GM18873 (cell line): ENCODE results near the gene MECR.

Experiments
- ATAC-seq: cut with Tn5 transposase; IDR thresholded peaks from one replicate; pipeline ENCODE4 v1.9.1; 2021; ENCODE audit warnings: mild to moderate bottlenecking, moderate library complexity, moderate number of reproducible peaks; ENCODE audit not compliant: unreplicated experiment, low FRiP score

The MECR gene

DNA sequence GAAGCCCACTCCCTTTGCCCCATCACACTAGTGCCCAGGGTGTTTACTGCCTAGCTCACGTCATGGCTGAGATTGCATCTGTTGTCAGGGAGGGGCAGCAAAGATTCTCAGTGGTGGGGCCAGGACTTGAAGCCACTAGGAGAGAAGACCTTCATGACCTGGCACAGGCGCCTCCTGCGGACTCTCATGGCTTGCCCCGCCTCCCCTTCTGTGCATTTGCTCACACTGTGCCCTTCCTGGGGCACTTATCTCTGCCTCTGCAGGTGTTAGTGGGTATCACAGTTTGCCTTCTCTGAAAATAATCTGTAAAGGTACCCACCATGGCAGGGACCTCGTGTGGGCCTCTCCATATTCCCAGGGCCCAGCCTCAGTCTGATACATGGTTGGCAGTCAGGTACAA is 25.7 kb upstream of the MECR start:
- no peak for ATAC-seq

GRCh38 chr1:29255134-29255666 is 24.5 kb upstream of the MECR start:
- no peak for ATAC-seq

DNA sequence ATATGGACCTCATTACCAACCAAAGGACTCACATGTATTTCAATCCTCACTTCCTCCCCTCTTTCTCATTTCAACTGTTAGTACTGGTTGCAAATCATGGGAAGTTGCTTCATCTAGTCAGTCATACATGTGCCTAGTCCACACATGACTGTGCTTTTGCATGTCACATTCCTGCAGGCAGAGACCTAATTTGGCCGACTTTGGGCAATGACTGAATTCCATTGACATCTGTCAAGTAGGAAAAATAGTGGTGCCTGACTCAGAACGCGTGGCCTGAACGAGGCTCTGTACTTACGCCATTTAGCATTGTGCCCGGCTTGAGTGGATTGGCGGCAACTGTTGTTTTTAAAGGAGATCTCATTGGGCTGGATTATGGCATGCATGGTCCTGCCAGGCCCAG is 23.6 kb upstream of the MECR start:
- ATAC-seq: no peak

DNA sequence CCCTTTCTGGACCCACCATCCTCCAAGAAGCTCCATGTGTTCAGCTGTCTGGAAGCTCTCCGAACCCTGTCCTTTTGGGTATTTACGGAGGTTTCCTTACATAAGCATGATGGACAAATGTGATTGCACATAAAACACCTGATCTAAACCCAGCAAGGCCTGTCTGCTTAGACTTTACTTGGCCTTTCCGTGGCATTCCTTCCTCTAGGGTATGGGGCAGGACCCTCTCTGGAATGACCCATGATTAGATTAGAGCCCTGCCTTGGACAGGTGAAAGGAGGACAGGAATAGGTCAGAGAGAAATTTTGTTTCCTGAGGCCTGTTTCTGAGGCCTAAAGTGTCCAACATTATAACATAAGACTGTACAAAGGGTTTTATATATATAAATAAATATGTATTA is 22.4 kb upstream of the MECR start:
- ATAC-seq: no peak

GRCh38 chr1:29251164-29252124 is 20.7 kb upstream of the MECR start:
- ATAC-seq: no peak

- ATAC-seq: no peak
These were observed 19.3 kb upstream of the MECR start for GRCh38 chr1:29249951-29250581.

- no peak for ATAC-seq
These were observed 18.5 kb upstream of the MECR start for GRCh38 chr1:29249170-29249691.

DNA sequence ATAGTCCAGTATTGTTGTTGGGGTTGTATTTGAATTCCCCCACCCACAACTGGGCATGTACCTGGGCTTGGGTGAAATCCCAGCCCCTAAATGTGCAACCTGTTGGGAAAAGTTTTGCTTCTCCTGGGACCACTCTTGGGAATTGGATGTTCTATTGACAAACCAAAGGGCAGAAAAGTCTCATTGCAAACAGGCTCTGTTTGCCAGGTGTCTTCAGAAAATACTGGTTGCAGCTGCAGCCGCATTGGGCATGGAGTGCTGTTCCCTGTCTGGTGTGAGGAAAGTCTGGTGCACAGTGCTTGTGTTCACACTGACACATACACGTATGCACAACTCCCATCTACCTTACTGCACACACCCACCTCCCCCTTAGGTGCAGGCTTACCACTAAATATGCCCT is 17.7 kb upstream of the MECR start:
- ATAC-seq: no peak

DNA sequence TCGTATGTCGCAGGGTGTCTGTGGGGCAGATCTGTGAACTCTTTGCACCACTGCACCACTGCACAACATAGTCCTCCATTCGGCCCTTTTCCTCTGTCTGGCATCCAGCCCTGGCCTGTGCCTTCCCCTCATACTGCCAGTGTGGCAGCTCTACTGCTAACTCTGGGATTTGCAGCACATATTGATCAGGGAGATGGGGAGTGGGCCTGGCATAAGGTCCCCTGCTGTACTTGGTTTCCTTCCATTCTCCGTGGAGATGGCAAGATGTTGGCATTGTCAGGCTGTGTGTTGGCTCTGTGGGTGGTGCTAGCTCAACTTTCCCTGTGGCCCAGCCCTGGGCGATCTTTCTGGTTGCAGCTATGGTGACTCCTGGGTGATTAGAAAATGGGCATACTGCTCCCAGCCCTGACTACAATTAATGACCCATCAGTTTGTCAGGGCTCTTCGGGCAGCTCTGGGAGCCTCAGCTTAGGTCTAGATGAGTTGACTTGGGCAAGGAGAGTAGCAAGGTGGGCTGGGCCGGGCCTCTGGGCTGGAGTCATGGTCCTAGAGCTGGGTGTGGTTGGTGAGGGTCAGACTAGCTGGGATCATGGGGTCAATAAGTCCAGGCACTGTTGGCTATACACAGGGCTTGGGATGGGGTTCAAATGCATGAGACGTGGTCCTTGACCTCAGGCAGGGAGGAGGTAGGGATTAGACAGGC is 17.0 kb upstream of the MECR start:
- ATAC-seq: no peak

- ATAC-seq: no peak
These were observed 16.3 kb upstream of the MECR start for GRCh38 chr1:29247044-29247443.

DNA sequence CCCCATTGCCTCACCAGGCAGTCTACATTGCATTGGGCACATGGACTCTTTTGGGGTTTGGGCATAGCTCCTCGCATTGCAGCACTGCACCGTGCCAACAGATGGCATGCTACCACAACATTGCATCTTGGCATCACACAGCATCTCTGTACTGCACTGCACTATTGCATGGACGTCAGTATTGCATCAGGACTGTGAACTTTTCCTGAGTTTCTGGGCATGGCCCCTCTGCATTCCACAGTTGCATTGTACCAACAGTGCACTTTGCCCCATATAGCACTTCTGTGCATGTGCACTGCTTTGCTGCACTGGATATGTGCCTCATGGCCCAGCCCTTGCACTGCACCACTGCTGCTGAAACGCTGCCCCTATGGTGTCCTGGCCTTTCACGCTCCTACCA is 15.1 kb upstream of the MECR start:
- ATAC-seq: no peak

- no peak for ATAC-seq
These were observed 14.5 kb upstream of the MECR start for GRCh38 chr1:29245261-29245660.

DNA sequence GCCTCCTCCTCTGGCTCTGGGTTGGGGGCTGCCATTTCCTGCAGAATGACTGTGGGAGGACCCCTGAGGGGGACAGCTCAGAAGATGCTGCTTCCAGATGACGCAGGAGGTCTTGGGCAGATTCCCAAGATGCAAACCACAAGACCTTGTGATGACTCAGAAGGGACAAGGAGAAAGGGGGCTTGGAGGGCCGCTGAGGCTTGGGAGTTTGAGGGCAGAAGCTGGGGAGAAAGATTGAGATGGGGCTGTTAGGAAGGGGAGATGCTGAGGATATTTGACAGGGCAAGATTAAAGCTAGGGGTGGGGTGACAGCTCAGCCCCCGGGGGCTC is 13.1 kb upstream of the MECR start:
- ATAC-seq: no peak

GRCh38 chr1:29243023-29243870 is 12.5 kb upstream of the MECR start:
- no peak for ATAC-seq

DNA sequence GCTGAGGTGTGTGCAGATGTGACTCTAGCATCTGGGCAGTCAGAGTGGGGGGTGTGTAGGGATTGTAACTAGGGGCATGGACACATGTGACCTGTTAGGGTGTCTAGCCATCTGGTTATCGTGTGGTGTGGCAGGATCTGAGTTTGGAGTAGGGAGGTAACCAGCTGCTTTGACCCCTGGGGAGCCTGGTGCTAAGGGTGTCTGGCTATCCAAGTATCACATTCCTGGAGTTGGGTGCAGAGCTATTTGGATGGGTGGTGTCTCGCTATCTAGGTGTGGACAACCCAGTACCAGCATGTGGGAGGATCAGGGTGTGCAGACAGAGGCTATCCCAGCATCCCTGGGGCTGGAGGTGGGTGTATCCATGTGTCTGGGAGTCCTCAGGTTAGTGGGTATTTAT is 10.3 kb upstream of the MECR start:
- no peak for ATAC-seq

DNA sequence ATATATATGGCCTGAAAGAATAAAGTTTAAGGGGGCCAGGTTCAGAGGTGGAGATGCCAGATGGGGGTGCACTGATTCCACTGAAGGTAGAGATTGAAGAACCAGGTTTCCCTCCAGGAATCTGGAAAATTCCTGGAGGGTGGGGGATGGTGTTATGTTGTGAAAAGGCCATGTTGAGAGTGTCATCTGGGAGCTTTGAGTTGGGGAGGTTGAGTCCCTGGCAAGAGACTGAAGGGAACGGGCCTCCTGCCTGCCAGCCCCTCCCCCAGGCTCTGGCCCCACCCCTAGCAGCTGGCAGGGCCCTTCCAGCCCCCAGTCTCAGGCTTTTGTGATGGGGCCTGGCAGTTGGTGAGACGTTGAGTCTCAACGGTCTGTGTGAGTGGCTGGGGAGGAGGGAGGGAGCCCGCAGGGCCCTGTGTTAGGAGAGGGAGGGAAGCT is 9.7 kb upstream of the MECR start:
- no peak for ATAC-seq

GRCh38 chr1:29239142-29239541 is 8.4 kb upstream of the MECR start:
- no peak for ATAC-seq

GRCh38 chr1:29238620-29239002 is 7.9 kb upstream of the MECR start:
- no peak for ATAC-seq

GRCh38 chr1:29237852-29238619 is 7.3 kb upstream of the MECR start:
- no peak for ATAC-seq
